Spleen (tissue), 11 donors: Measurements from ENCODE around the gene HIPK3. TPM values are rescaled to one million over a fixed set of nuclear protein-coding genes. Genes with fewer than 3 reads are reported as not detected.

Experiments used
- DNase-seq: peaks from one replicate; pipeline ENCODE4 v3.0.0-alpha.2; 2020
- H3K27ac ChIP-seq, 8 donors: fragments of 200-600 bp; sonication (generic) in 7 of 8; 1 replicate in 4 of 8; 2 replicates in 4 of 8; pipeline versions ENCODE4 v1.5.0 to v1.8.0; 2016 to 2021; ENCODE audit warnings: inconsistent platforms in 4 of 8, mild to moderate bottlenecking in 4 of 8, moderate library complexity in 1 of 8
- H3K27me3 ChIP-seq, 7 donors: fragments of 200-600 bp; sonication (generic) in 6 of 7; replicated peaks in 1 of 7; 1 replicate in 4 of 7; 2 replicates in 3 of 7; pipeline versions ENCODE4 v1.5.0 to v1.8.0; 2016 to 2021; ENCODE audit warnings: inconsistent platforms in 3 of 7, mild to moderate bottlenecking in 1 of 7
- H3K36me3 ChIP-seq, 6 donors: fragments of 200-600 bp; sonication (generic) in 5 of 6; 1 replicate in 4 of 6; 2 replicates in 2 of 6; pipeline versions ENCODE4 v1.5.0 to v1.8.0; 2016 to 2021; ENCODE audit warnings: inconsistent platforms in 2 of 6
- H3K4me1 ChIP-seq, 6 donors: fragments of 200-600 bp; sonication (generic) in 5 of 6; 1 replicate in 3 of 6; 2 replicates in 3 of 6; pipeline versions ENCODE4 v1.5.0 to v1.8.0; 2016 to 2021; ENCODE audit warnings: inconsistent platforms in 3 of 6
- H3K4me3 ChIP-seq, 8 donors: fragments of 200-600 bp; sonication (generic) in 7 of 8; 1 replicate in 4 of 8; 2 replicates in 4 of 8; pipeline versions ENCODE4 v1.5.0 to v1.8.0; 2016 to 2021; ENCODE audit warnings: inconsistent platforms in 4 of 8, mild to moderate bottlenecking in 4 of 8, moderate library complexity in 2 of 8
- H3K9me3 ChIP-seq, 8 donors: fragments of 200-600 bp; sonication (generic) in 7 of 8; 1 replicate in 4 of 8; 2 replicates in 4 of 8; pipeline versions ENCODE4 v1.5.0 to v1.8.0; 2016 to 2021; ENCODE audit warnings: inconsistent platforms in 4 of 8
- CTCF ChIP-seq, 11 experiments: fragments of 200-600 bp in 7 of 11; fragments of 450-650 bp in 4 of 11; sonication (generic) in 4 of 11; IDR thresholded peaks in 8 of 11; conservative IDR thresholded peaks in 3 of 11; 1 replicate in 7 of 11; 2 replicates in 4 of 11; pipeline versions ENCODE4 v1.4.0 to v1.8.0; 2016 to 2021; ENCODE audit warnings: antibody characterized with exemption in 11 of 11, inconsistent platforms in 4 of 11, mild to moderate bottlenecking in 1 of 11
- POLR2A ChIP-seq, 3 donors: fragments of 450-650 bp; IDR thresholded peaks; one replicate each; pipeline ENCODE4 v1.5.1; 2017; ENCODE audit warnings: antibody characterized with exemption in 3 of 3, mild to moderate bottlenecking in 1 of 3
- POLR2AphosphoS5 ChIP-seq, 3 donors: sonication (generic); formaldehyde crosslinking; IDR thresholded peaks; one replicate each; pipeline ENCODE4 v1.5.1; 2017; ENCODE audit warnings: antibody characterized with exemption in 3 of 3
- WGBS, 5 donors: extraction: QIAGEN DNeasy Blood & Tissue Kit in 3 of 5; methylation state at CpG; one replicate each; pipeline versions ENCODE4 v1.1.5 to v1.1.7; 2013 to 2018; 5-methylcytosine and 5-hydroxymethylcytosine counted together
- intact Hi-C: fragments of 100-400 bp; cut with DNase I; formaldehyde crosslinking; loops from one replicate; pipeline ENCODE4 v1.15.0; 2023; ENCODE audit warnings: low total_unique reads
- polyA plus RNA-seq, 3 donors: library from polyadenylated mRNA; stranded (reverse); fragments of 200-250 nt; gene quantifications; one replicate each; pipeline ENCODE4 v1.2.1, GENCODE V29; 2013
- total RNA-seq, 7 donors: library from RNA; depleted of rRNA in 3 of 7; stranded (reverse); fragments of >200 nt in 3 of 7; fragmentation: NEBNext Ultra II Directional in 4 of 7; extraction: Animal tissue kit (Norgen Biotek cat#: 25700) in 4 of 7; gene quantifications; one replicate each; pipeline versions ENCODE4 v1.1.0 to v1.2.1, GENCODE V29; 2016 to 2021
- donor health status: healthy with polysubstance abuse.
- donor health status: DM: no; HTN: no; CAD: no; lungs with moderate emphysema.
- donor health status: DM: no; HTN: no; CAD: no.
- donor health status: Bipolar disorder and iron deficiency.
- donor health status: healthy.
- donor health status: DM: no; HTN: no; CAD: no.
- donor health status: DM: yes; HTN: yes; CAD: no.

The HIPK3 gene
- total and polyA plus RNA-seq, 10 donors: 11.5 to 192 (median 127) TPM

GRCh38 chr11:33248416-33248971, 8.7 kb upstream of the HIPK3 start:
- intact Hi-C loops: no loop called here
- TF ChIP-seq POLR2A (IDR thresholded peaks at IDR 0.05): no peak
- TF ChIP-seq POLR2AphosphoS5 (IDR thresholded peaks at IDR 0.05): no peak
- TF ChIP-seq CTCF (IDR thresholded peaks at IDR 0.05 in 8 of 11, conservative IDR thresholded peaks at IDR 0.05 in 3 of 11): no peak
- H3K4me3 ChIP-seq: no peak overlapping the region
- H3K4me1 ChIP-seq: no peaks in the 10 kb centered on the region
- no peaks in the 10 kb centered on the region for H3K36me3 ChIP-seq
- 92 to 96% (median 93%) methylated on average over 6 of the region's 6 CpGs for WGBS, 5 donors
- H3K9me3 ChIP-seq: peaks cover 0 to 2% (median 0%) of the 10 kb centered on the region in 8 donors
- no peak for DNase-seq
- H3K27me3 ChIP-seq: peaks cover 0 to 4% (median 0%) of the 10 kb centered on the region in 7 donors
- no peak overlapping the region for H3K27ac ChIP-seq

GRCh38 chr11:33256031-33256812, 959 bp upstream of the HIPK3 start:
- H3K27me3 ChIP-seq: no peaks in the 10 kb centered on the region
- intact Hi-C loops: loop anchor here (10.0 kb wide), 1 partner anchor 81 kb away; no protein-coding TSS in a partner anchor
- peaks cover 8 to 42% (median 30%) of the 10 kb centered on the region in 6 donors for H3K4me1 ChIP-seq
- H3K9me3 ChIP-seq: no peaks in the 10 kb centered on the region
- peak overlapping the region; percentile 64 to 98 (median 75) for H3K4me3 ChIP-seq
- TF ChIP-seq POLR2AphosphoS5 (IDR thresholded peaks at IDR 0.05) (no peak), POLR2A (IDR thresholded peaks at IDR 0.05) (no peak), CTCF (IDR thresholded peaks at IDR 0.05 in 8 of 11, conservative IDR thresholded peaks at IDR 0.05 in 3 of 11) (no peak)
- WGBS, 5 donors: 67 to 73% (median 70%) methylated on average over 12 of the region's 12 CpGs
- H3K27ac ChIP-seq: peak overlapping the region; percentile 99 to 100 (median 100)
- H3K36me3 ChIP-seq: no peaks in the 10 kb centered on the region
- DNase-seq: no peak

GRCh38 chr11:33256813-33257159, 395 bp upstream of the HIPK3 start:
- 2 to 3% (median 3%) methylated on average over 16 of the region's 16 CpGs for WGBS, 5 donors
- no peaks in the 10 kb centered on the region for H3K36me3 ChIP-seq
- no peak for TF ChIP-seq CTCF (IDR thresholded peaks at IDR 0.05 in 8 of 11, conservative IDR thresholded peaks at IDR 0.05 in 3 of 11)
- TF ChIP-seq POLR2A (IDR thresholded peaks at IDR 0.05): no peak
- intact Hi-C loops: loop anchor here (10.0 kb wide), 1 partner anchor 82 kb away; no protein-coding TSS in a partner anchor
- H3K4me3 ChIP-seq: peak overlapping the region; percentile 64 to 98 (median 75)
- no peaks in the 10 kb centered on the region for H3K9me3 ChIP-seq
- peak overlapping the region; percentile 99 to 100 (median 100) for H3K27ac ChIP-seq
- no peaks in the 10 kb centered on the region for H3K27me3 ChIP-seq
- peaks cover 8 to 48% (median 35%) of the 10 kb centered on the region in 6 donors for H3K4me1 ChIP-seq
- DNase-seq: no peak
